HG02973 (cell line): ENCODE measurements around the gene MCC.
A peak's percentile ranks its signal among the peaks of the same experiment; 100 is the strongest.

Experiments
- ATAC-seq: cut with Tn5 transposase; IDR thresholded peaks from one replicate; pipeline ENCODE4 v1.9.1; 2021; ENCODE audit warnings: moderate library complexity; ENCODE audit not compliant: unreplicated experiment

Gene MCC

DNA sequence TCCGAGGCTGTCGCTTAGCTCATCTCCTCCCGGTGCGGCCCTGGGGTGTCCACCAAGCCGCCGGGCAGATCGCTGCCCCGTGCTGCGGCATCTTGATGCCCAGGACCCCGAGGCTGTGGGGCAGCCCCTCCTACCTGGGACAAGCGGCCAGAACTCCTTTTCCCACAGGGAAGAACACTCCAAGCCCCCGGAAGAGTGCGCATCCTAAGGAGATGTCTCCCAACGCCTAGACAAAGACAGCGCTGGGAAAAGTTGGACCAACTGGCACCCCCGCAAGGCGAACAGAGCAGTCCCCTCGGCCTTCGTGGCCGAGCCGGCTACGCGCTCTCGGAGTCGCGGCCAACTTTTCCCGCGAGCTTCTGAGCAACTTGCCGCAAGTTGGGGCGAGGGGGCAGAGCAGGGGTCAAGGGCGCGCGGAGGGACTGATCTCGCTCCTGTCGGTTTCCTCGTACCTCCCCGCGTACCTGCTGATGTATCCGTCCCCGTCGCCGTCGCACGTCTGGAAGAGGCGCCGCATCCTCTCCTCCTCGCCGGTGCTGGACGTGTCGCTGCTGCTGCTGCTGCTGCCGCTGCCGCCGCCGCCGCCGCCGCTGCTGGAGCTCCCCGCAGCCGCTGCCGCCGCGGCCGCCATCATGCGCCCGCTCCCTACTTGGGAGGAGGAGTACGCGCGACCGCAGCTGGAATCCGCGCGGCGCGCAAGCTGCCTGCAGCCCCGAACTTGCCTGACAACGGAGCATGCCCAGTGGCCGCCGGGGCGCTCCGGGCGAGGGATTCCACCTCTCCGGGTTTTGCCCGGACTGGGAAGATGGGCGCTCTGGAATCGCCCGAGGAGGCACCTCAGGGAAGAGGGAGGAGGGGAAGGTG lies at the start of gene MCC:
TSS of gene MCC (minus strand) at position 673 of the 864 bp plus-strand sequence.
- ATAC-seq, result no peak

DNA sequence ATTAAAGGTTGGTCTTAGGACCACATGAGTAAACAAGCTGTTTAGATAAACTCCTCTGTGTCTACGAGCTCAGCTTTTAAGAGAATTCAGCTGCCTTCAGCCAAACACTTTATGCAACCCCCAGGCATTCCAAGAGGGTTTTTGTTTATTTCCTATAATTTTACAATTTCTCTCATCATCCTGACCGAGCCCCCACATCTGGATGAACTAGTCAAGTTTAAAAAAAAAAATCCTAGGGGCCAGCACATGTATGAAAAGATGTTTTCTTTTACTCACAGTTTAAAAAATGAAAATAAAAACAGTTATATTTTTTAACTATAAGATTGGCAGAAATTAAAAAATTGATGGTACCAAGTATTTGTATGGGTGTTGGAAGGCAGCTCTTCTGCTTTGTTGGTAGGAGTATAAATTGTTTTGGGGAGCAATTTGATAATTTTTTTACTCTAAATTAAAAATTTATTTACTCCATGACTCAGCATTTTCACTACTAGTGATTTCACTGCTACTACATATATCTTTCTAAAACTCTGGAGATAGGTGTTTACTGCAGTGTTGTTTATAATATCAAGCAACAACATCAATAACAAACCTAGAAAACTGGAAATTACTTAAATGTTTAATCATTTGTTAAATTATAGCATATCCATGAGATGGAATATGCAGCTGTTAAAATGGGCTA lies 43.4 kb upstream of the MCC start:
- no peak for ATAC-seq

DNA sequence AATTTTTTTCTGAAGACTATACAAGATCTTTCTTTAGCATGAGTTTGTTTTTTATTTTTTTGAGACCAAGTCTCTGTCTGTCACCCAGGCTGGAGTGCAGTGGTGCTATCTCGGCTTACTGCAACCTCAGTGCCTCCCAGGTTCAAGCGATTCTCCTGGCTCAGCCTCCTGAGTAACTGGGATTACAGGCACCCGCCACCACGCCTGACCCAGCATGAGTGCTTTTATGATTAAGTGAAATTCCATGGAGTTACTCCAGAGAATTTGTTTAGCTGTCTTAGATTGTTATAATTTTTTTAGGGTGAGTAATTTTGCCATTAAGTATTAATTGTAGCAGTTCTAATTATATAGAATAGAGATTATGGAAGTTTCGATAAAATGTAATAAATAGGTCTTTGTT lies 39.5 kb upstream of the MCC start:
- ATAC-seq, result no peak

DNA sequence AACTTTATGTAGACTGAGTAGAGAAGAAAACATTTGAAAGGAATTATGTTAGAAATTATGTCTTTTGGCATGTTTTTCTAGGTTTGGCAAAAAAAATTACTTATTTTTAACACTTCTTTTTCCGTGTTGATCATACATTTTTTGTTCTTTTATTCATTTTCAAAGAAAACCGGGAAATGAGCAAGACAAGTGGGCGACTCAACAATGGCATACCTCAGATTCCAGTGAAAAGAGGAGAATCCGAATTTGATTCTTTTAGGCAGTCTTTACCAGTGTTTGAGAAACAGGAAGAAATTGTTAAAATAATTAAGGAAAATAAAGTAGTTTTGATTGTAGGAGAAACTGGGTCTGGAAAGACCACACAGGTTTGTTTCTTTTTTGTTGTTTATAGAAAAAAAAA lies 38.2 kb upstream of the MCC start:
- ATAC-seq, result no peak

DNA sequence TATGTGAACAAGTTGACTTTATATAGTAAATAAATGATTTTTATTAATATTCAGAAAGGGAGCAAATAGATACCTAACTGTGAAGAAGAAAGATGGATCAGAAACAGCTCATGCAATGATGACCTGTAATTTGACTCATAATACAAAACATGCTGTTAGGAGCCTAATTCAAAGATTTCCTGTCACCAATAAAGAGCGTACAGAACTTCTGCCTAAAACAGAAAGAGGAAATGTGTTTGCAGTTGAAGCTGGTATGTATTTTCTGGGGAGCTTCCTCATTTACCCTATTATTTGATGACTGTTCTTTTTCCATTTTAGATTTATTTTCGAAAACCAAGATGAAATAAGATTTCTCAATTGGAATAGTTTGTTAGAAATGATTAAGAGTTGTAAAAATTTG lies 36.7 kb upstream of the MCC start:
- no peak for ATAC-seq

DNA sequence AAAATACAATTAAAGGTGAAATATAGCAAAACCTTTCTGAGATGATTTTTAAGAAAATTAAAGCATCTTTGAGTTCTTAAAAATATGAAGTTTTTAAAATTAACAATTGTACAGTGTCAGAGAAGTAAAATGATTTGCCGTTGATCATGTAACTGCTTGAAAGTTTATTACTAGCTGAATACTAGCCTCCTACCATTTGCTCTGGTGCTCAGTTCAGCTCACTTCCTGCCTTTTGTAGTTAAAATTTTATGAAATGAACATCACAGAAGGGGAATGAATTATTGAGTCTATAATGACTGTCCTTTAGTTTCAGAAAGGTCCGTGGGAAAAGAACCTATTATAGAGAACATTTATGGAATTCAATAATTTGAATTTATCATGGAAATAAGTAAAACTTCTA lies 34.9 kb upstream of the MCC start:
- no peak for ATAC-seq

DNA sequence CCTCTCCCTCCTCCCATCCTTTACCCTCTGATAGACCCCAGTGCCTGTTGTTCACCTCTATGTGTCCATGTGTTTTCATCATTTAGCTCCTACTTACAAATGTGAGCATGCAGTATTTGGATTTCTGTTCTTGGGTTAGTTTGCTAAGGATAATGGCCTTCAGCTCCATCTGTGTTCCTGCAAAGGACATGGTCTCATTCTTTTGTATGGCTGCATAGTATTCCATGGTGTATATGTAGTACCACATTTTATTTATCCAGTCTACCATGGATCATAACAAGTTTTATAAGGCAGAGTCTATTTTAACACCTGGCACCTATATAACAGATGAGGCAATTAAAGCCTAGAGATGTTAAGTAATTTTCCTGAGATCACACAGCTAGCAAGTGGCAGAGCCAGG lies 32.6 kb upstream of the MCC start:
- ATAC-seq, result no peak

DNA sequence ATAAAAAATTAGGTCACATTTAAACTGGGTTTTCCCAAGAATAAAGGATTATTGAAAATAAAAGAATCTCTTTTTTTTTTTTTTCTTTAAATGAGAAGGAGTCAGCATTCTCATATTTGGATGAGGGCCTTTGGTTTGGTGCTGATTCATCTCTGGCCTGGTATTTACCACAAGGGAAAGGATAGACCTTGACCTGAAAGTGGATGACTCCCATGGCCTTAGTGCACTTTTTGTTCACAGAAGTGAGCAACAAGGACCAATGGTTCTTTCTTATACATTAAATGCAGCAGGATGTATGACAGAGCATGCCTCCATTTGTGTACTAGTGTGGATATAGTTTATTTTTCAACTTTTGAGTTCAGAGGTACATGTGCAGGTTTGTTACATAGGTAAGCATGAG lies 32.2 kb upstream of the MCC start:
- peak; percentile 81 for ATAC-seq

DNA sequence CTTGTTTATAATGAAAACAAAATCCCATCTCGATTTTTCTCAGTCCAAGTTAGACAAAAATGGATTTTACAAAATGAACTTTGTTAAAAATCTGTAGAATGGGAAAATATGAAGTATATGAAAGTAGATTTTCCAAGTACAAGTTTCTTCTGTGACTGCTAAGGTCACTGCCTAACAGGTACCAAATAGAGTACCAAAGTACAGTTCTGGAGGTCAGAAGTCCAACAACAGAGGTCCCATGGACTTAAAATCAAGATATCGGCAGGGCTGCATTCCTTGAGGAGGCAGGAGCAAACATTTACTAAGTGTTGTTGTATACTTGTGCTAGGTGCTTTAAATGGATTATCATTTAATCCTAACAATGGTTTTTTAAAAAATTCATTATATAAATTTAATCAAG lies 31.2 kb upstream of the MCC start:
- ATAC-seq, result no peak

DNA sequence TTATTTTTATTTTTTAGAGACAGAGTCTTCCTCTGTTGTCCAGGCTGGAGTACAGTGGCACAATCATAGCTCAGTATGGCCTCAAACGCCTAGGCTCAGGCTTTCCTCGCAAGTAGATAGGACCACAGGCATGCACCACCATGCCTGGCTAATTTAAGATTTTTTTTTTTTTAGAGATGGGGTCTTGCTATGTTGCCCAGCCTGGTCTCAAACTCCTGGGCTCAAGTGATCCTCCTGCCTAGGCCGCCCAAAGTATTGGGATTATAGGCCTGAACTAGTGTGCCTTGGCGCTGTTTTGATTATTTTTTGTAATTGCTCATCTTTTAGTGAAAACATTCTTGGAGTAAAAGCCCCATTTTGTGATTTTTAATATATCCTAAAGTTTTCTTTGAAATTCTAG lies 30.6 kb upstream of the MCC start:
- ATAC-seq, result no peak

DNA sequence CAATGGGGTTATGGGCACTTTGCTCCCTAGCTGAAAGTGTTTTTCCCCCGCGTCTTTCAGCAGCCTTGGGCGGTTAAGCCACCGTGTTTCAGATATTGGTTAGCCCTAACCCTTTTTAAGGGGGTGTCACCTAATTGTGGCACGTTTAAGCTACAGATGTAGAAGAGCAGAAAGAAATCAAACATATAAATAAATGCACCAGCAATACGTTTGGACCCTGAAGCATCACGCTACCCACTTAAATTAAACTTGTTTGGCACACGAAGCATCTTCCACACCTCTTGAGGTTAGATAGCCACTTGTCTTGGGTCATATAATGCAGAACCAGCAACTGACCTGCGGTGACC lies 26.0 kb upstream of the MCC start:
- ATAC-seq, result no peak

DNA sequence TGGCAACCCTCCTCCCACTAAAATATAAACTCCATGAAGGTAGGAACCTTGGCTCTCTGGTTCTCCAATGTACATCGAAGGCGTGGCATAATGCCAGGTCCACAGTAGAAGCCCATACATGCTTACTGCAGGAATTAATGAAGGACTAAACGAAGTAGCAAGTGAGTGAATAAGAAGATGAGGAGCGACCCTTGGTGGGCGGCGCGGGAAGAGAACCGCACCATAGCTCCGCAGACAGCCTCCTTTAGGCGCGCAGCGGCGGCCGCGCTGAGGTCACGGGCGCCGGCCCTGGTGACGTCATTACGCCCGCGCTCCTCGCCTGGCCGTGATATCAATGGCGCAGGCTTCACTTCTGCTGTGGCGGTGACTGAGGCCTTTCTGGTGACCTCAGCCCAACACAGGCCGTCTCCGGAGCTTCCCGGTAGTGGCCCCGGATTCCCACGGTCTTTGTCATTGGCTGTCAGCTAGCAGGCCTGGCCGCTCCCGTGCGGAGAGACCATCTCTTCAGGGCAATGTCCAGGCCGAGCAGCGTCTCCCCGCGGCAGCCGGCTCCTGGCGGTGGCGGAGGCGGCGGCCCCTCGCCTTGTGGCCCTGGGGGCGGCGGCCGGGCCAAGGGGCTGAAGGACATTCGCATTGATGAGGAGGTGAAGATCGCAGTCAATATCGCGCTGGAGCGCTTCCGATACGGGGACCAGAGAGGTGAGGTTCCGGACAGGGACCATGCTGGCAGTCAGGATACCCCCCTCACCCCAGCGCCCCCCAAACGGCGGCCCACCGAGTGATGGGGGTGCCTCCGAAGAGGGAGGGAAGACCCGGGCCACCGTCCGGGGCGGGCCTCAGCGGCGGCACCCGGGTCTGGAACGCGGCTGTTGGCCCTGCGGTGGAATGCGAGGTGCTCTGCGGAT lies 25.4 kb upstream of the MCC start, which contains the start of gene YTHDC2:
TSS of gene YTHDC2 (plus strand) at position 311 of the 905 bp plus-strand sequence. CDS start at position 513, 202 bp downstream.
- ATAC-seq, result peak; percentile 98

DNA sequence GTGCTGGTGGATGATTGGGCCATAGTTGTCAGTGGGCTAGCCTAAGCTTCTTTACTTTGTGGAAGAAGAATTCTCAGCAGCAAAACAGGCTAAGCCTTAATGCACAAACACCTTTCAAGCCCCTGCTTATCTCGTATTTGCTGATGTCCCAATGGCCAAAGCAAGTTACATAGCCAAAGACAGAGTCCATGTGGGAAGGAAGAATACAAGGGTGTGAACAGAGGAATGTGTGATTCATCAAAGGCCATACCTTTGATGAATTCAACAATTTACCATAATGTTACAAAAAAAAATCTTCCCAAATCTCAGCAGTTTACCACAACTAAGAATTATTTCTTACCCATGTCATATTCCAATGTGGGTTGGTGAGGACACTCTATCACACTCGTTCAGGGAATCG lies 24.1 kb upstream of the MCC start:
- no peak for ATAC-seq

DNA sequence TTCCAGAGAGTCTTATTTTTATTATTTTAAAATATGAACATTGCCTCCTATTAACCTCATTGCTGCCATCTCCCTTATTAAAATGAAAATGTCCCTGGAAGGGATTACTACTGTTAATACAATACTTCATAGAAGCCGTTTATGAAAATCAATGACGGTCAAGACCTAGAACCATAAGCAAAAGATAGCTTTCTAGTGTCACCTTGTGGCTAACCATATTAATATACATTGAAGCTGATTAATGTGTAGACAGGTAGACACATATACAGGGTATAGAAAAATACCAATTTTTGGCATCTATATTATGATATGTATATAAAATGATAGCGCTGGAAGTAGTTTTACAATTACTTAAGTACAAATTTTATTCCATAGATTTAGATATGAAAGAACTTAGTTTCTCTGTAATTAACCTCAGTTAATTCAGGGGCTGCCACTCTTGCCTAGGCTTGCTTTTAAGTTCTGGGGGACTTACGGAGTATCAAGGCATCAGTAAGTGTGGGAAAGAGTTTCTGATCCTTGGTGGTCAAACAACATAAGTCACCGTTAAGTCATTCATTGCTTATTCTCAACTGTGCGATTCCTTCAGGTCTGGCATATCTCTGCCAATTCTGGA lies 22.7 kb upstream of the MCC start:
- ATAC-seq, result no peak

DNA sequence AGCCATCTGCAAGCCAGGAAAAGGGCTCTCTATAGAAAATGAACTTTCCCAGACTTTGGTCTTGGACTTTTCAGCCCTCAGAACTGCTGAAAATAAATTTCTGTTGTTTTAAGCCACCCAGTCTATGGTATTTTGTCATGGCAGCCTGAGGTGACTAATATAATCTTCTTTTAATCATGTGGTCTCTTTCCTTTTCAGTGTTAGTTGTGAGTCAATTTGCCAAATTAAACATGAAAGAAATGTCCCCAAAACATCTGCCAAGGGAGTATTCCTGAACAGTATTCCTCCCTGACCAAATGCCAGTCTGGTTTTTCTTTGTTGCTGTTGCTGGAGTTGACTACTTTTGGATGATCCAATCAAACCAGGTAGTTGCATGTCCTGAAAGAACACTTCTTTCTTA lies 20.5 kb upstream of the MCC start:
- no peak for ATAC-seq

DNA sequence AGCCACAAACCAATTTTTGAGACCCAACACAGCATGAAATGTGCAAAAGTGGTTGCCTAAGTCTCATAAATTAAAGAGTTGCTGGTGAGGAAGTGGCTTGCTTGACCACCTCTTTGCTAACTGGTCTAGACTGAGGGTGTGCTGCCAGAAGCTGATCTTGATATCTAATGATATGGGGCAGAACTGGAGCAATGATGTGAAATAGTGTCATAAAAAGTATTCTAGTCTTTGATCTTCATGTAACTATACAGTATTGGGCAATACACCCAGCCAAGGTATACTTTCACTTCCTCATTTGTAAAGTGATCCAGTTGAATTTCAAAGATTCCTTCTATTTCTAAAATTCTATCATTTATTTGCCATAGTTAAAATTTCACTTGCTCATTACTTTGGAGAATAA lies 19.3 kb upstream of the MCC start:
- ATAC-seq, result no peak

DNA sequence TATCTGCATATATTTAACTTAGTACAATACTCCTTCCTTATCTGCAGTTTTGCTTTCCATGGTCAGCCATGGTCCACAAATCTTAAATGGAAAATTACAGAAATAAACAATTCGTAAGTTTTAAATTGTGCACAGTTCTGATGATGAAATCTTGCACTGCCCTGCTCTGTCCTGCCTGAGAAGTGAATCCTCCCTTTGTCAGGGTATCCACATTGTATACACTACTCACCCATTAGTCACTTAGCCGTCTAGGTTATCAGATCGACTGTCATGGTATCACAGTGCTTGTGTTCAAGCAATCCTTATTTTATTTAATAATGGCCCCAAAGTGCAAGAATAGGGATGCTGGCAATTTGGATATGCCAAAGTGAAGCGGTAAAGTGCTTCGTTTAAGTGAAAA lies 16.9 kb upstream of the MCC start:
- no peak for ATAC-seq

DNA sequence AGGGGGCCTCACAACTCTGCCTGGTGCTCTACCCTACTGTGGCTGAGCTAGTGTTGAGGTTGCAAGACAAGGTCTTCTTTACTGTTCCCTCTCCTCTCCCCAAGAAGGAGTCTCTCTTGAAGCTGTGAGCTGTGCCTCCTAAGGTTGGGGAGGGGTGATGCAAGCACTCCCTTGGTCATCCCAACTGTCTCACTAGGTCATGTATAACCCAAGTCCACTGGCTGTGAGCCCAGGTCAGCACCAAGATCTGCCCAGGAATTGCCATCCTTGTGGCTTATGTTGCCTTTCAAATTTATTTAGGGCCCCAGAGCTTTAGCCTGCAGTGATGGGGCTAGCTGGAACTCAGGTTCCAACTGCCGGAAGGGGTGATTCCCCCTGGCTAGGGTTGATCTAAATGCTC lies 14.9 kb upstream of the MCC start:
- no peak for ATAC-seq

DNA sequence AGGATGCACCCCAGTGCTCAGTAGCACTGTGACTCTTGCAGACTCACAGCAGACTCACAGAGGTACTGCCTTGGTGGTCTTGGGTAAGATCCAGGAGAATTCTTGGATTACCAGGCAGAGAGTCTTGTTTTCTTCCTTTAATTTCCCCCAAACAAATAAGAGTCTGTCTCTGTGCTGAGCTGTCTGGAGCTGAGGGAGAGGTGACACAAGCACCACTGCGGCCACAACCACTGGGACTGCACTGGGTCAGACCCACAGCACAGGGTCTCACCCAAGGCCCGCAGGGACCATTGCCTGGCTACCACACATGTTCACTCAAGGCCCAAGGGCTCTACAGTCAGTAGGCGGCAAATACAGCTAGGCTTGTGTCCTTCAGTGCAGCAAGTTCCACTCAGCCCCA lies 13.8 kb upstream of the MCC start:
- no peak for ATAC-seq

DNA sequence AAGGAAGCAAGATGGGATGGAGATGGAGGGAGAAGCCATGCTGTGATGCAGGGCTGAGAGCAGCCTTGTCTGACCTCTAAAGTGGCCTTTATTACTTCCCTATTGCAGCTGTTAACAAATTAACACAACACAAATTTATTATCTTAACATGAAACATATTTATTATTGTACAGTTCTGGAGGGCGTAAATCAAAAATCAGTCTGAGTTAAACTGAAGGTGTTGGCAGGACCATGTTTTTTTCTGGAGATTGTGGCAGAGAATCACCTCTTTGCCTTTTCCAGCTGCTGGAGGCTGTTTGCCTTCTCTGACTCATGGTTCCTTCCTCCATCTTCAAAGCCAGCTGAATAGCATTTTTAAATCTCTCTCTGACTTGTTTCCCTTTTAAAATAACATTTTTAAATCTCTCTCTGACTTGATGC lies 7.2 kb upstream of the MCC start:
- ATAC-seq, result no peak

DNA sequence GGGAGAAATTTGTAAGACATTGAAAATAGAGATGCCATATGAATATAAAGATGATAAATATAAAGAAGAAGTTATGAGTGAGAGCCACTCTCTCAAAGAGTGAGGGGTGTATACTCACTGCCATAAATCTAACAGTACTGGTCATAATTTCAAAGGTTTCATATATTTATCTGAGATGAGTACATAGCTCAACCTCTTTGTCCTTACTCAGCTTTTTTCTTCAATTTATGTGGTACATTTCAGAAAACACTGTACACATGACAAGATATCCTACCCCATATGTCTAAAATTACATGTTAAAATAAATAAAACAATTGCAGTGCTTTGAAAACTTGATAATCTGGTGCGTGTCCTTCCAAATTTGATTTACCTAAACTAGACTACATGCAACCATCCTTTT lies 5.2 kb upstream of the MCC start:
- no peak for ATAC-seq
